Measurements from ENCODE around the gene ADARB2. TPM values are rescaled to one million over a fixed set of nuclear protein-coding genes. Genes with fewer than 3 reads are reported as not detected.

Gene ADARB2
- total RNA-seq, 1 experiment from 2014 or later: 0.90 TPM

DNA sequence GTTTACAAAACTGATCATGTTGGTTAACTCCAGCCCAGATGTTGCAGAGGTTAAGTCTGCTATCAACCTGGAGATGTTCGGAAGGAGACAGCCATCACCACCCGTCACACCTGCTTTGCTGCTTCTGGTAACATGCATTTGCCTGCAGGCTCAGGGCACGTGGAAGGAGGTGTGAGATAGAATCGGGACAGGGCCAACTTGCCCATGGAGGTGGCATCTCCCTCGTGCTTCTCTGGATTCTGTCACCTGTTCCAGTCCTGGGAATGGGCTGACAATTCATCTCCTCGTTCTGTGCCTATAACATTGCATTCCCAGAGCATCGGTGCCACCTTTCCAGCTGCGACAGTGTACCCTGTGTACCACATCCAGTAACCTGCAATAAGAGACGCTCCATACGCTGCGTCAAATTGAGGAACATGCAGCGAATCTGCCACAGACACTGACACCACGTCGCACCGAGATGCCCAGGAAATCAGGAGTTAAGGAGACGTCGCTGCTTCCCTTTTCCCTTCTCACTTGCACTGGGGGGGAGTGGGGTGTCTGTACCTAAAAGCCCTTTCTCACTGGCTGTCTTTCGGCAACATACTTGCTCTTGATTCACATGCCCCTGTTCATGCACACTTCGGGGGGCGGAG lies 65.8 kb downstream of the ADARB2 start:
- in situ Hi-C loops (cut with HindIII; ENCODE audit: low pct_unique_long_range_greater_than_20kb, low sequenced_read_pairs): no loop called here

GRCh38 chr10:1670541-1671365 lies 66.6 kb downstream of the ADARB2 start:
- in situ Hi-C loops (cut with HindIII; ENCODE audit: low pct_unique_long_range_greater_than_20kb, low sequenced_read_pairs): no loop called here
- DNase-seq (ENCODE audit: low read depth, low spot score): no peak

More for the DNA sequence above, 65.8 kb downstream of the ADARB2 start:
- DNase-seq (ENCODE audit: low read depth, low spot score): no peak

- in situ Hi-C loops (cut with HindIII; ENCODE audit: low pct_unique_long_range_greater_than_20kb, low sequenced_read_pairs): no loop called here
- DNase-seq (ENCODE audit: low read depth, low spot score): no peak
Observed at GRCh38 chr10:1669433-1669832, 67.9 kb downstream of the ADARB2 start.

- no peak for DNase-seq (ENCODE audit: low read depth, low spot score)
- in situ Hi-C loops (cut with HindIII; ENCODE audit: low pct_unique_long_range_greater_than_20kb, low sequenced_read_pairs): no loop called here
Observed at GRCh38 chr10:1668399-1668798, 68.9 kb downstream of the ADARB2 start.

DNA sequence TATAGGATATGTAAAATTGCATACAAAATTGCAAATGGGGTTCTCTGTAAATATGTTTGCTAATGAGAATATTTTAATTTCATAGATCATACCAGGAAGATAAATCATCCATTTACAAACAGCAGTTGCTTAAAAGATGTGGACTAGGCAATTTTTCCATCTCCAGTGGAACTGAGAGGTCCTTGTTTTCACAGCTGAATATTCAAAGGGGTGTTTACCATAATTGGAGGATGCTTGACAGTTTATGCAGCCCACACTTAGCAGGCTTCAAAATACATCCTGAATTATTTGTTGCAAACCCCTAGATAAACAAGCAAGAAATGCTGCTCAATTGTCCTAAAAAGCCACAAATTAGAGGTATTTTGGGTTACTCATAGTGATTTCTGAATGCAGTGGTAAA lies 69.9 kb downstream of the ADARB2 start:
- in situ Hi-C loops (cut with HindIII; ENCODE audit: low pct_unique_long_range_greater_than_20kb, low sequenced_read_pairs): no loop called here
- DNase-seq (ENCODE audit: low read depth, low spot score): no peak

DNA sequence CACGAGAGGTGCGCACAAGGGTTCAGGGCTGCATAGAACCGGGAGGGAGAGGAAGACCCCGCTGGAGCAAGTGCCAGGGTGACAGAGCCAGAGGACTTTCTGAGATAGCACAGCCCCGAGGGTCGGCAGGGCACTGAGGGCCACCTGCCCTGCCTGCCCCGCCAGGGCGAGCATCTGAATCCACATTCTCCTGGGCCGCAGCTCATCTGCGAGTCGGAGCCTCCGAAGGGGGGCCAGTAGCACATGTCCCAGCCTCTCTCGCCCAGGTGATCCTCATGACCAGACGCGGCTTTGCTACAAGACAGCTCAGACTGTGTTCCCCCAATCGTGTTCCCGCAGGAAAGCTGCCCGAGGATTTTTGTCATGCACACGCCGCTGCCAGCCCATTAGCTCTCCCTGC lies 71.2 kb downstream of the ADARB2 start:
- in situ Hi-C loops (cut with HindIII; ENCODE audit: low pct_unique_long_range_greater_than_20kb, low sequenced_read_pairs): no loop called here

GRCh38 chr10:1665681-1666080 lies 71.6 kb downstream of the ADARB2 start:
- DNase-seq (ENCODE audit: low read depth, low spot score): no peak
- in situ Hi-C loops (cut with HindIII; ENCODE audit: low pct_unique_long_range_greater_than_20kb, low sequenced_read_pairs): no loop called here

More for the DNA sequence above, 71.2 kb downstream of the ADARB2 start:
- DNase-seq (ENCODE audit: low read depth, low spot score): no peak

- in situ Hi-C loops (cut with HindIII; ENCODE audit: low pct_unique_long_range_greater_than_20kb, low sequenced_read_pairs): no loop called here
- DNase-seq (ENCODE audit: low read depth, low spot score): no peak
Observed at GRCh38 chr10:1665021-1665661, 72.2 kb downstream of the ADARB2 start.

DNA sequence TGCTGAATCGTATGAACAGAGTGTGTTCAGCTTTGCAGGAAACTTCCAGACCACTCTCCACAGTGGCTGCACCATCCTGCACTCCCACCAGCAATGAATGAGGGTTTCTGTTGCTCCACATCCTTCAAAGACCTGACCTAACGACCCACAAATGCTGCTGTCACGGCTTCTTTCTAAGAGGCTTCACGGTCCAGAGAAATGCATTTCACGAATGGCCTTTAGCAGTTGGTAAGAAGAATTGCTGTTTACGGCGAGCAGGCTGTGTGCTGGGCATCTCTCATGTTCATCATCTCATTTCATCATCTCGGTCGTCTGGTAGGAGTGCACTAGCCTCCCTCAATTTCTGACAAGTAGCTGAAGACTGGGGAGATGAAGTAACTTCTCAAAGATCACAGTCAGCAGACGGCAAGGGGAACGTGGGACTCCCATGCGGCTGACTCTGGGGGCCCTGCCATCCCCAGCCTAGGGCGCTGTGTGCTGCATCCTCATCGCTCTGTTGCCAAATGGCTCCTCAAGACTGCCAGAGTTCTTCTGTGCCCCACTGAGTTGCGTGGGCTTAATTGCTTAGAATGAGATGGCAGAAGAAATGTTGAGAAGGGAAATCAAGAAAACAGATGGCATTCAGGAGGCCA lies 72.9 kb downstream of the ADARB2 start:
- in situ Hi-C loops (cut with HindIII; ENCODE audit: low pct_unique_long_range_greater_than_20kb, low sequenced_read_pairs): no loop called here
- DNase-seq (ENCODE audit: low read depth, low spot score): no peak

- no peak for DNase-seq (ENCODE audit: low read depth, low spot score)
- in situ Hi-C loops (cut with HindIII; ENCODE audit: low pct_unique_long_range_greater_than_20kb, low sequenced_read_pairs): no loop called here
Observed at GRCh38 chr10:1663226-1663625, 74.1 kb downstream of the ADARB2 start.

DNA sequence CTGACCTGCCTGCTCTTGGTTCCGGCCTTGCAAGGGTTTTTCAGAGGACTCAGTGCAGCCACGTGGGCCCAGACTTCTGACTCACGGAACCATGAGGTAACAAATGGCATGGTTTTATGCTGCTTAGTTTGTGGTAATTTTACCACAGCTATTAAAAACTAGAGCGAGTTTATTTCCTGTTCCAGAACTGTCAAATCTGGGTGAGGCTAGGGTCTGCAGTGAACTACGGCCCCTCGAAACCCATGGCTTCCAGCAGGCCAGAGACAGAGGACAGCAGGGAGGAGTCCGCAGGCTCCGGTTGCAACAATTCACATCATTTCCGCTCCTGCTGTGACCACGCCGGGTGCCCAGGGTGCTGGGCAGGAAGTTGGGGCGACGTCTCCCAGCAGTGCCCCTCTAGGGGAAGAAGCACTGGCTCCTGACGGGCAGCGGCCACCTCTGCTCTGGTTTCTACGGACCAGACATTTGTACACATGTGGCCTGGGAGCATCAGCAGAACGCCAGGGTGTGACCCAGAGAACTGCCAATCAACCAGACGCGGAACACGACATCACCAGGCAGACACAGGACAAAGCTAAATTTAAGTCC lies 74.8 kb downstream of the ADARB2 start:
- in situ Hi-C loops (cut with HindIII; ENCODE audit: low pct_unique_long_range_greater_than_20kb, low sequenced_read_pairs): no loop called here
- no peak for DNase-seq (ENCODE audit: low read depth, low spot score)

DNA sequence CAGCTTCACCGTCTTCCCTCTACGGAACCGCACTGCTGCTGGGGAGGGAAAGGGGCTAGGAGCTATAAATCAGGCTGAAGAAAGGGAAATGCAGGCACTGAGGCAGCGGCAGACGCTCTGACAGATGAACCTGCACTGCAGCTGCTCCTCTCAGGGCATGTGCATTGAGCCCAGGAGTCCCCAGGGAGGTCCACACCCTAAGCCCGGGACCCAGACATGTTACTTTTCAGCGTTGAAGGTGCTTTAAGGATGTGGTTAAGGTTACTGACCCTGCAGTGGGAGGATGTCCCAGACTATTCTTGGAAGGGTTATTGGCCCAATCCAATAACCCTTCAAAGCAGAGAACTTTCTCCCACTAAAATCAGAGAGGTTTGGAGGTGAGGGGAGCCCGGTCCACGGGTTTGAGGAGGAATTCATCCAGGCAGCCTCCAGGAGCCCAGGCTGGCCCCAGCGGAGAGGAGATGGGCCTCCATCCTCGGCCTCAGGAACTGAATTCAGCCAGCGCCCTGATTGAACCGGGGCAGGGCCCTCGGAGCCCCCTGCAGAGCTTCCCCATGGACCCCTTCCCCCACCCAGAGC lies 75.4 kb downstream of the ADARB2 start:
- in situ Hi-C loops (cut with HindIII; ENCODE audit: low pct_unique_long_range_greater_than_20kb, low sequenced_read_pairs): no loop called here
- no peak for DNase-seq (ENCODE audit: low read depth, low spot score)

DNA sequence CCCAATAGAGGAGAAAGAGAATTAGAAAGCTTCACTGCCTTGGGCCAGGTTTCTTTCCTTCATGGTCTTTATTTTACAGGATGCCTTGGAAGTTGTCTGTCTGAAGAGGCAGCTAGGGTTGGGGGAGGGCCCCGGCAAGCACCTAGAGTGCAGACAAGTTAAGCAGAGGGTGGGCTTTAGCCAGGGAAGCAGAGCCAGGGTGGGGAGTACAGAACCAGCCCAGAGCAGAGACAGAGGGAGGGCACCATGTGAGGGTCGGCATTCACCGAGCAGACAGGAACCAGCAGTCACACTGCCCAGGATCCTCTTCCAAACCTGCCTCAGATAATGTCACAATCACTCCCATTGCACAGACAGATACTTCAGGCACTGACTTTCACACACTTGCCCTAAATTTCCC lies 75.9 kb downstream of the ADARB2 start:
- DNase-seq (ENCODE audit: low read depth, low spot score): no peak
- in situ Hi-C loops (cut with HindIII; ENCODE audit: low pct_unique_long_range_greater_than_20kb, low sequenced_read_pairs): no loop called here

DNA sequence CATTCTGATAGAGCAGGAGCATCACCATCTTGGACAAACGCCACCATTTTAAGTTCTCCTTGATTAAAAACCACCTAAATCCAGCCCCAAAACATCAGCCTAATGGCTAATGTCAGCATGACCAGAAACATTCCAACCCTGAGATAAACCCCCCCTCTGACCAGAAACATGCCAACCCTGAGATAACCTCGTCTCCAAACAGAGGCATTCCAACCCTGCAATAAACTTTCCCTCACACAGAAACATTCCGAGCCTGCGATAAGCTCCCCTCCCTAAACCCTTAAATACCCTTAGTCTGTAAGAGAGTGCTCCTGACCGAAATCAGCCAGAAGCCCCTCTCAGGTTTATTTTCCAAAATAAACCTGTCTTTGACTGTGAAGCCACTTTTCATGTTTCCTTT lies 76.5 kb downstream of the ADARB2 start:
- no peak for DNase-seq (ENCODE audit: low read depth, low spot score)
- in situ Hi-C loops (cut with HindIII; ENCODE audit: low pct_unique_long_range_greater_than_20kb, low sequenced_read_pairs): no loop called here

- DNase-seq (ENCODE audit: low read depth, low spot score): no peak
- in situ Hi-C loops (cut with HindIII; ENCODE audit: low pct_unique_long_range_greater_than_20kb, low sequenced_read_pairs): no loop called here
Observed at GRCh38 chr10:1660386-1660785, 76.9 kb downstream of the ADARB2 start.

DNA sequence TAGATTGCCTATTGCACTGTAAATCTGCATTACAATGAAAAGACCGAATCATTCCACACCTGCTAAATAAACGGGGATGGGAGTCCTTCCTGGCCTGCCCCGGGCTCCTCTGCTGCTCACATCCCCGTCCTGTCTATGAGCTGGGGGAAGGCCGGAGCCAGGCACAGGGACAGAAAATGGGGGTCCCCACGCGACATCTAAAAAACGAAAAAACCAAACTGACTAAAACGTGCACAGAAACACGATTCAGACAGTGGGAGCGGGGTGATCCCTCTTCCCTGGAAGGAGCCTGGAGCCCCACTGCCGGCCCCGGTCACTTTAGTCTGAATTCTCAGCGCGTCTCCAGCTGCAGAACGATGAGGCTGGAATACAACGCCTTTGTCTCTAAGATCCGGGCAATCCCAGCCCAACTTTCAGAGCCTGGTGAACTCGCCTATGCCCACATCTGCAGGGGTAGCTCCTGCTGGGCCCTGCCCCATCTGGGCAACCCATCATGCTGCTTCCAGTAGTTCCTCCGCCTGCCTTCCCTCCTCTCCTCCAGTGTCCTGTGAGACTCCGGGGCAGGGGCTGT lies 78.0 kb downstream of the ADARB2 start:
- no peak for DNase-seq (ENCODE audit: low read depth, low spot score)
- in situ Hi-C loops (cut with HindIII; ENCODE audit: low pct_unique_long_range_greater_than_20kb, low sequenced_read_pairs): no loop called here

DNA sequence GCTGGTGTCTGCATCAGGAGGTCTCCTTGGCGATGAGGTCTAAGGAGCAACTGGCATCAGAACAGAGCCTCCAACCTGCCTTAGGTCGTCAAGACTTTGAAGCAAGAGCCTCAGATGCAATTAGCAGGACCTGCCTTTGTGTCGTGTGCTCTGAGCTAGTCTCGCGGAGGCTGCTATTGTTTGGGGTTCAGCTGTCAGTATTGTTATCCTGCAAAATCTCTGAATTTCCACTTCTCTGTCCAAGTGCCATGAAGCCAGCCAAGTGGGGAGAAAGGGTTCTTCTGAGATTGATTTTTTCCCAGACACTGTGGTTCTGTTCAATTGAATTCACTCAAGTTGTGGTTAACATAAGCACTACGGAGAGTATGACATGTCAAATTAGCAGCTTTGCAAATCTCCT lies 78.7 kb downstream of the ADARB2 start:
- no peak for DNase-seq (ENCODE audit: low read depth, low spot score)
- in situ Hi-C loops (cut with HindIII; ENCODE audit: low pct_unique_long_range_greater_than_20kb, low sequenced_read_pairs): no loop called here
